ENCODE data around the gene SLC5A5.

SLC5A5 gene

GRCh38 chr19:17841371-17841809, 30.4 kb upstream of the SLC5A5 start:
- DNase-seq (ENCODE audit: low read depth, low spot score) = no peak
- H3K9me3 ChIP-seq (ENCODE audit: insufficient read depth, low read length) = no peaks in the 10 kb centered on the region
- H3K9ac ChIP-seq (ENCODE audit: insufficient read length, low read depth) = peak overlapping the region; percentile 76
- no peaks in the 10 kb centered on the region for H3K36me3 ChIP-seq (ENCODE audit: insufficient read depth, insufficient read length, low read length)
- H3K4me1 ChIP-seq (ENCODE audit: insufficient read depth, insufficient read length) = peaks cover 16% of the 10 kb centered on the region
- TF ChIP-seq YY1 (IDR thresholded peaks at IDR 0.05; ENCODE audit: insufficient read depth, insufficient read length) (no peak), ZNF274 (IDR thresholded peaks at IDR 0.05; ENCODE audit: low read depth, low read length) (no peak), SUZ12 (IDR thresholded peaks at IDR 0.05; ENCODE audit: extremely low read depth, insufficient read depth, insufficient read length) (no peak)
- peaks cover 30% of the 10 kb centered on the region for H3K27me3 ChIP-seq (ENCODE audit: insufficient read depth, insufficient read length)
- peak overlapping the region; percentile 67 for H3K4me3 ChIP-seq (ENCODE audit: insufficient read length, low read depth)

- no peak for TF ChIP-seq SUZ12 (IDR thresholded peaks at IDR 0.05; ENCODE audit: extremely low read depth, insufficient read depth, insufficient read length)
- TF ChIP-seq ZNF274 (IDR thresholded peaks at IDR 0.05; ENCODE audit: low read depth, low read length) = no peak
- no peak for TF ChIP-seq YY1 (IDR thresholded peaks at IDR 0.05; ENCODE audit: insufficient read depth, insufficient read length)
These were observed 29.7 kb upstream of the SLC5A5 start for GRCh38 chr19:17841810-17842662.

GRCh38 chr19:17842663-17843291, 29.0 kb upstream of the SLC5A5 start:
- Histone ChIP-seq H3K27me3 (ENCODE audit: insufficient read depth, insufficient read length) (peaks cover 30% of the 10 kb centered on the region), H3K9me3 (ENCODE audit: insufficient read depth, low read length) (no peaks in the 10 kb centered on the region), H3K9ac (ENCODE audit: insufficient read length, low read depth) (peak overlapping the region; percentile 92), H3K36me3 (ENCODE audit: insufficient read depth, insufficient read length, low read length) (no peaks in the 10 kb centered on the region), H3K4me1 (ENCODE audit: insufficient read depth, insufficient read length) (peaks cover 16% of the 10 kb centered on the region), H3K4me3 (ENCODE audit: insufficient read length, low read depth) (peak overlapping the region; percentile 76)
- TF ChIP-seq ZNF274 (IDR thresholded peaks at IDR 0.05; ENCODE audit: low read depth, low read length) (no peak), YY1 (IDR thresholded peaks at IDR 0.05; ENCODE audit: insufficient read depth, insufficient read length) (no peak), SUZ12 (IDR thresholded peaks at IDR 0.05; ENCODE audit: extremely low read depth, insufficient read depth, insufficient read length) (no peak)
- DNase-seq (ENCODE audit: low read depth, low spot score) = no peak

More at GRCh38 chr19:17841810-17842662, 29.7 kb upstream of the SLC5A5 start:
- DNase-seq (ENCODE audit: low read depth, low spot score) = peak; percentile 95
- peaks cover 30% of the 10 kb centered on the region for H3K27me3 ChIP-seq (ENCODE audit: insufficient read depth, insufficient read length)
- no peaks in the 10 kb centered on the region for H3K9me3 ChIP-seq (ENCODE audit: insufficient read depth, low read length)
- peaks cover 16% of the 10 kb centered on the region for H3K4me1 ChIP-seq (ENCODE audit: insufficient read depth, insufficient read length)
- H3K36me3 ChIP-seq (ENCODE audit: insufficient read depth, insufficient read length, low read length) = no peaks in the 10 kb centered on the region
- peak overlapping the region; percentile 76 for H3K4me3 ChIP-seq (ENCODE audit: insufficient read length, low read depth)
- H3K9ac ChIP-seq (ENCODE audit: insufficient read length, low read depth) = peak overlapping the region; percentile 92

DNA sequence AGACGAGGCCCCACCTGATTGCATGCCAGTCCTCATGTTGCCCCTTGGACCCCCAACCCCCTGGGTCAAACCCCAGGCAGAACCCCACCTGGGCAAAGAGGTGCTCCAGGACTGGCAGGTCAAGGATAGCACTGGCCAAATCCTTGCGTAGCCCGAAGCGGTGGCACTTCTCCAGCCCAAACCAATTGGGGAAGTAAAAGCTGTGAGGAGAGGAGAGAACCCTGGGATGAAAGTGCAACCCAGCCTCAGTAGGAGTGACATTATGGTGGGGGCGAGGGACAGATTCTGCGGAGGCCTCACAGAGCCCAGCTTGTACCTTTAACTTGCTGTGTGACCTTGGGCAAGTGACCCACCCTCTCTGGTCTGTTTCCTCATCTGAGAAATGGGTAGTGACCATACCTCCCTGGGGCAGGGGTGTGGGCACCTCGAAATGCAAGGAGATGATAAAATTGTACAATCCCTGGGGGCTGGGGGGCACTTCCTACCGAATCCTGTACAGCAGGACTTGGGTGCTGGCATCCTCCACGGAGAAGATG, 28.4 kb upstream of the SLC5A5 start:
- Histone ChIP-seq H3K4me1 (ENCODE audit: insufficient read depth, insufficient read length) (peaks cover 19% of the 10 kb centered on the region), H3K9ac (ENCODE audit: insufficient read length, low read depth) (no peak overlapping the region), H3K36me3 (ENCODE audit: insufficient read depth, insufficient read length, low read length) (no peaks in the 10 kb centered on the region), H3K4me3 (ENCODE audit: insufficient read length, low read depth) (peak overlapping the region; percentile 76), H3K9me3 (ENCODE audit: insufficient read depth, low read length) (no peaks in the 10 kb centered on the region), H3K27me3 (ENCODE audit: insufficient read depth, insufficient read length) (peaks cover 30% of the 10 kb centered on the region)
- TF ChIP-seq YY1 (IDR thresholded peaks at IDR 0.05; ENCODE audit: insufficient read depth, insufficient read length) (no peak), ZNF274 (IDR thresholded peaks at IDR 0.05; ENCODE audit: low read depth, low read length) (no peak), SUZ12 (IDR thresholded peaks at IDR 0.05; ENCODE audit: extremely low read depth, insufficient read depth, insufficient read length) (no peak)
- no peak for DNase-seq (ENCODE audit: low read depth, low spot score)

- Histone ChIP-seq H3K36me3 (ENCODE audit: insufficient read depth, insufficient read length, low read length) (no peaks in the 10 kb centered on the region), H3K4me3 (ENCODE audit: insufficient read length, low read depth) (no peak overlapping the region), H3K4me1 (ENCODE audit: insufficient read depth, insufficient read length) (peaks cover 21% of the 10 kb centered on the region), H3K27me3 (ENCODE audit: insufficient read depth, insufficient read length) (peaks cover 29% of the 10 kb centered on the region), H3K9me3 (ENCODE audit: insufficient read depth, low read length) (no peaks in the 10 kb centered on the region), H3K9ac (ENCODE audit: insufficient read length, low read depth) (no peak overlapping the region)
- DNase-seq (ENCODE audit: low read depth, low spot score) = no peak
- TF ChIP-seq SUZ12 (IDR thresholded peaks at IDR 0.05; ENCODE audit: extremely low read depth, insufficient read depth, insufficient read length) = no peak
These were observed 27.7 kb upstream of the SLC5A5 start for GRCh38 chr19:17843908-17844490.

DNA sequence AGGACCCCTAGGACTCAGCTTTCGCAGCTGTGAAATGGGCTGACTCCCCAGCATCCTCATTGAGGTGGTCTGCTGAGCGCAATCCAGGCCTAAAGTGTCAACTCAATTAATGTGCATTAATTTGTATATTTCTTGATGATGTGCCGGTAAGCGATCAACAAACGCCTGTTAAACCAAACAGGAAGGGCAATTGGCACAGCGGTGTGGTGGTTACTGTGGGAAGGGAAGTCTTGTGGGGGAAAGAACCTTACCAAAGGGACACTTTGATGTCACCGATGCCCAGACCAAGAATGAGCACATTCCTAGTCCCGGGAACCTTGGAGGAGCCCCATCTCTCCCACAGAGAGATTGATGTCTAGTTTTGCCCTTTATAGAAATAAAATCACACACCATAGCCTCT, 25.6 kb upstream of the SLC5A5 start:
- Histone ChIP-seq H3K9ac (ENCODE audit: insufficient read length, low read depth) (no peak overlapping the region), H3K4me3 (ENCODE audit: insufficient read length, low read depth) (no peak overlapping the region), H3K27me3 (ENCODE audit: insufficient read depth, insufficient read length) (peaks cover 11% of the 10 kb centered on the region), H3K9me3 (ENCODE audit: insufficient read depth, low read length) (no peaks in the 10 kb centered on the region), H3K36me3 (ENCODE audit: insufficient read depth, insufficient read length, low read length) (no peaks in the 10 kb centered on the region), H3K4me1 (ENCODE audit: insufficient read depth, insufficient read length) (peaks cover 22% of the 10 kb centered on the region)
- TF ChIP-seq SUZ12 (IDR thresholded peaks at IDR 0.05; ENCODE audit: extremely low read depth, insufficient read depth, insufficient read length) = no peak
- TF ChIP-seq ZNF274 (IDR thresholded peaks at IDR 0.05; ENCODE audit: low read depth, low read length) = no peak
- no peak for TF ChIP-seq YY1 (IDR thresholded peaks at IDR 0.05; ENCODE audit: insufficient read depth, insufficient read length)
- no peak for DNase-seq (ENCODE audit: low read depth, low spot score)
